ENCODE data around the gene ZNF644.

The ZNF644 gene

DNA sequence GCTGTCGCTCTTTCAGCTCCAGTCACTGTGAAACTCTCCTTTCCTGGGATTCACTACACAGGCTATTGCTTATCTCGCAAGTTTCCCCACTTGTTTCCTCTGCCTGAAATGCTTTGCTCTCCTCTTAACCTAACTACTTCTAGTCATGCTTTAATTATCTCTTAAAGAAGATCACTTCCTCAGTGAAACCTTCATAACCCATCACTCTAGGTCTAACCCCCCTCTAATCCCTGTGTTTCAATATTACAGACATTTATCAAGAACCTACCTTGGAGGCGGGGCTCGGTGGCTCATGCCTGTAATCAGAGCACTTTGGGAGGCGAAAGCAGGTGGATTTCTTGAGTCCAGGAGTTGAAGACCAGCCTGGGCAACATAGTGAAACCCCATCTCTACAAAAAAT is 16.7 kb upstream of the ZNF644 start:
- Histone ChIP-seq H3K27ac (no peak overlapping the region), H3K36me3 (no peaks in the 10 kb centered on the region), H3K27me3 (ENCODE audit: insufficient read depth, low read depth, severe bottlenecking) (no peaks in the 10 kb centered on the region), H3K4me3 (ENCODE audit: low read depth, low read length) (no peak overlapping the region), H3K9me3 (ENCODE audit: severe bottlenecking) (peaks cover 17% of the 10 kb centered on the region)
- no peak for DNase-seq
- TF ChIP-seq, protein P1, sequence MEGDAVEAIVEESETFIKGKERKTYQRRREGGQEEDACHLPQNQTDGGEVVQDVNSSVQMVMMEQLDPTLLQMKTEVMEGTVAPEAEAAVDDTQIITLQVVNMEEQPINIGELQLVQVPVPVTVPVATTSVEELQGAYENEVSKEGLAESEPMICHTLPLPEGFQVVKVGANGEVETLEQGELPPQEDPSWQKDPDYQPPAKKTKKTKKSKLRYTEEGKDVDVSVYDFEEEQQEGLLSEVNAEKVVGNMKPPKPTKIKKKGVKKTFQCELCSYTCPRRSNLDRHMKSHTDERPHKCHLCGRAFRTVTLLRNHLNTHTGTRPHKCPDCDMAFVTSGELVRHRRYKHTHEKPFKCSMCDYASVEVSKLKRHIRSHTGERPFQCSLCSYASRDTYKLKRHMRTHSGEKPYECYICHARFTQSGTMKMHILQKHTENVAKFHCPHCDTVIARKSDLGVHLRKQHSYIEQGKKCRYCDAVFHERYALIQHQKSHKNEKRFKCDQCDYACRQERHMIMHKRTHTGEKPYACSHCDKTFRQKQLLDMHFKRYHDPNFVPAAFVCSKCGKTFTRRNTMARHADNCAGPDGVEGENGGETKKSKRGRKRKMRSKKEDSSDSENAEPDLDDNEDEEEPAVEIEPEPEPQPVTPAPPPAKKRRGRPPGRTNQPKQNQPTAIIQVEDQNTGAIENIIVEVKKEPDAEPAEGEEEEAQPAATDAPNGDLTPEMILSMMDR (IDR thresholded peaks at IDR 0.05; ENCODE audit: low read depth, low read length) = no peak

DNA sequence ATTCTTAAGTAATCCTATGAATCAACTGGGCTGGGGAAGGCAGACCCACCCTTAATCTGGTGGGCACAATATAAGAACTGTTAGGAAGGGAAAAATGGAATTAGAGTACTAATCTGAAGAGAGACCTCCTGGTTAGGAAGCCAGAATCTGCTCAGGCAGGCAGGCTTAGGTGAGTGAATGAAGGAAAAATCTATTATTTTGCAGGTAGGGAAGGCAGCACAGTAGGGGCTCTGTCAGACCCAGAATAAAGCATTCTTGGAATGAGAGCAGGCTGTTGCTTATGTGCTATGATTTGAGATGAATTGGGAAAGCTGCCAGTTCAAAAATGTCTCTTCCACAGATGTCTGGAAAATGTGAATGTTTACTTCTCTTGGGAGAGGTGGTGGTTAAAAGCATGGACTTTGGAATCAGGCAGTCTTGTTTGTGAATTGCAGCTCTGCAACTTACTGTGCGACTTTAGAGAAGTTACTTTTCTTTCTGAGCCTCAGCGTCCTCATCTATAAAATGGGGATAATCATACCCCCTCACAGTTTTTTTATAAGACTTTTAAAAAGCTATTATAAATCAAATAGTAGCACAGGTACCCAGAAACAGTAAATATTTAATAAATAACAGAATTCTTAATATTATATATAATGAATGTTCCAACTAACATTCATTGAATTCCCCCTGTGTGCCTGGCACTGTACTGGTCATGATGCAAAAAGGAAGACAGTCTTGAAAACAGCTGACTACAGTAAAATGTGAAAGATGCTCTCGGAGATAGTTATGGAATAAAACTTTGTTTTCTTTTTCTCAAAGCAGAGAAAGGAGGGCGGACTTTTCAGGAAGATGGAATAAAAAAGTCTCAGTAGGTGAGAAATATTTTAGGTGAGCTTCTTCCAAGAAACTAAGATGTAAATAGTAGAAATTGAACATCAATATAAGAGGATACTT is 15.3 kb upstream of the ZNF644 start:
- no peak overlapping the region for H3K27ac ChIP-seq
- TF ChIP-seq, protein P1 (IDR thresholded peaks at IDR 0.05; ENCODE audit: low read depth, low read length) = no peak
- DNase-seq = no peak

DNA sequence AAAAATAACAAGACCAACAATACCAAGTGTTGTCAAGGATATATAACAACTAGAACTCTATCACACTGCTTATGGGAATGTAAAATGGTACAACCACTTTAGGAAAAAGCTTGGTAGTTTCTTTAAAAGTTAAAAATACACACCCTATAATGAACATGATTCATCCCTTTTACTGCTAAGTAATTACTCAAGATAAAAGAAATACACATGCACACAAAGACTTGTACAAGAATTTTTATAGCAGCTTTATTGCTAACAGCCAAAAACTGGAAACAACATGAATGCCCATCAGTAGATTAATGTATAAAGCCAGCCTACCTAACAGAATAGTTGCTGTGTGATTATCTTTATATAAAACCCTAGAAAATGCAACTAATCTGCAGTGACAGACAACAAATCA is 10.5 kb upstream of the ZNF644 start:
- TF ChIP-seq, protein P1 (IDR thresholded peaks at IDR 0.05; ENCODE audit: low read depth, low read length) = no peak
- Histone ChIP-seq H3K9me3 (ENCODE audit: severe bottlenecking) (no peaks in the 10 kb centered on the region), H3K27ac (no peak overlapping the region), H3K4me3 (ENCODE audit: low read depth, low read length) (no peak overlapping the region), H3K36me3 (no peaks in the 10 kb centered on the region), H3K27me3 (ENCODE audit: insufficient read depth, low read depth, severe bottlenecking) (no peaks in the 10 kb centered on the region)
- DNase-seq = no peak

More for the DNA sequence above, 15.3 kb upstream of the ZNF644 start:
- Histone ChIP-seq H3K9me3 (ENCODE audit: severe bottlenecking) (peaks cover 8% of the 10 kb centered on the region), H3K27me3 (ENCODE audit: insufficient read depth, low read depth, severe bottlenecking) (no peaks in the 10 kb centered on the region), H3K4me3 (ENCODE audit: low read depth, low read length) (no peak overlapping the region), H3K36me3 (no peaks in the 10 kb centered on the region)

DNA sequence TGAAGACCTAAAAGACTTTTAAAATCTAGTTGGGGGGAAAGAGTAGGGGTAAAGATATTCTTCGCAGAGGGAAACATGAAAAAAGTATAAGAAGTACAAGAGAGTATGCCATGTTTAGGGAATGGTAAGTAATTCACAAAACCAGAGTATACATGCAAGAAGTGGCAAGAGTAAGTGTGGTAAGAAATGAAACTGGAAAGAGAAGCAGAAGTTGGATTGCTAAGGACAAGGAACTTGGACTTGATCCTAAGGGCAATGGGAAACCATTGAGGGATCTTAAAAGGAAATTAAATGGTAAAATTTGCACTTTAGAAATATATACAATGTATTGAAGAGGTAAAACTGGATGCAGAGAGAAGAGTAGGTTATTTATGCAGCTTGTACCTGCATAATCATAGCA is 9.2 kb upstream of the ZNF644 start:
- Histone ChIP-seq H3K4me3 (ENCODE audit: low read depth, low read length) (no peak overlapping the region), H3K27me3 (ENCODE audit: insufficient read depth, low read depth, severe bottlenecking) (no peaks in the 10 kb centered on the region), H3K9me3 (ENCODE audit: severe bottlenecking) (no peaks in the 10 kb centered on the region), H3K27ac (no peak overlapping the region), H3K36me3 (no peaks in the 10 kb centered on the region)
- TF ChIP-seq, protein P1 (IDR thresholded peaks at IDR 0.05; ENCODE audit: low read depth, low read length) = no peak
- DNase-seq = no peak

DNA sequence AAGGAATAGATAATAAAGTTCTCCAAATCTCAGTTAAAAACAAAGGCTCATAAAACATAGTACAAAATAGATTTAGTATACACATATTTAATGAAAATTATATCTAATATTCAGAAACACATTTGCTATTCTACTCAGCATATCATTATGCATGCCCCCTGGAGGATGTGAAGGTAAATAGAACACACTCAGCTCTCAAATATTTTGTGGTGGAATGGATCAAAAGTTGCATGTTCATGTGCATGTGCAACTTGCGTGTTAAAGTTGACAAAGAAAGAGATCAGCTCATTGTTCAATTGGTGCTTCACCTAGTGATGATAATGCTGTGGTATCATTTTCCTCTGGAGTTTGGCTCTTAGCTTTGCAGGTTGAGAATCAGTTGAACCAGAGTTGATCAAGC is 4.9 kb upstream of the ZNF644 start:
- TF ChIP-seq, protein P1 (IDR thresholded peaks at IDR 0.05; ENCODE audit: low read depth, low read length) = no peak
- Histone ChIP-seq H3K27me3 (ENCODE audit: insufficient read depth, low read depth, severe bottlenecking) (no peaks in the 10 kb centered on the region), H3K4me3 (ENCODE audit: low read depth, low read length) (no peak overlapping the region), H3K36me3 (no peaks in the 10 kb centered on the region), H3K27ac (no peak overlapping the region), H3K9me3 (ENCODE audit: severe bottlenecking) (no peaks in the 10 kb centered on the region)
- no peak for DNase-seq
